ENCODE results near the gene PTH1R.

- TF ChIP-seq BCL11A (IDR thresholded peaks at IDR 0.05; ENCODE audit: low read depth, low read length) (no peak), TCF12 (IDR thresholded peaks at IDR 0.05; ENCODE audit: low read depth, low read length) (no peak), CTCF (IDR thresholded peaks at IDR 0.05 in 2 of 3, conservative IDR thresholded peaks at IDR 0.05 in 1 of 3; ENCODE audit: control insufficient read depth in 2 of 3, extremely low read depth in 1 of 3, insufficient read depth in 1 of 3, low read depth in 3 of 3, low read length in 3 of 3) (no peak)
These were observed 31.5 kb downstream of the PTH1R start for GRCh38 chr3:46908986-46909534.

All from GM12878 (cell line).